H1 (cell line): ENCODE measurements around the gene HSPBAP1. TPM values are rescaled to one million over a fixed set of nuclear protein-coding genes. Genes with fewer than 3 reads are reported as not detected.

ENCODE experiments used
- CTCF ChIA-PET: fragments of 300-600 bp; sonication (Branson Sonifier 250); formaldehyde crosslinking; loops from one replicate; lab custom pipeline; 2021; ENCODE audit not compliant: partially characterized antibody; lab: Charles Lee
- POLR2A ChIA-PET: fragments of 300-600 bp; sonication (Branson Sonifier 250); formaldehyde crosslinking; loops from one replicate; lab custom pipeline; 2021; ENCODE audit warnings: inconsistent platforms; ENCODE audit not compliant: partially characterized antibody; lab: Charles Lee
- DNase-seq, 2 experiments: peaks; one replicate each; pipeline versions ENCODE4 v3.0.0 to v3.0.0-alpha.2; 2010 to 2022; ENCODE audit warnings: low spot score in 2 of 2, low read depth in 1 of 2, mixed read lengths in 1 of 2
- FAIRE-seq: peaks from 2 replicates; lab custom pipeline; 2011; peaks lifted over from hg19 to GRCh38; lab: Jason Lieb, UNC
- H2AFZ ChIP-seq: 2 replicates; pipeline ENCODE4 v1.8.1; 2012; ENCODE audit warnings: low read length, inconsistent platforms
- H2AK5ac ChIP-seq: 2 replicates; pipeline ENCODE4 v1.6.1; 2013; ENCODE audit warnings: low read depth, low read length
- H2BK120ac ChIP-seq: replicated peaks from 2 replicates; pipeline ENCODE3; 2013; ENCODE audit warnings: low read depth, low read length, inconsistent platforms
- H2BK12ac ChIP-seq: 2 replicates; pipeline ENCODE4 v1.6.1; 2013; ENCODE audit warnings: low read depth, low read length
- H2BK15ac ChIP-seq: 2 replicates; pipeline ENCODE4 v1.6.1; 2013; ENCODE audit warnings: low read length
- H2BK20ac ChIP-seq: 2 replicates; pipeline ENCODE4 v1.6.1; 2013; ENCODE audit warnings: low read length
- H2BK5ac ChIP-seq: 2 replicates; pipeline ENCODE4 v1.6.1; 2013; ENCODE audit warnings: low read depth, low read length
- H3K14ac ChIP-seq: 2 replicates; pipeline ENCODE4 v1.6.1; 2013; ENCODE audit warnings: inconsistent platforms; ENCODE audit not compliant: insufficient read length
- H3K18ac ChIP-seq: 2 replicates; pipeline ENCODE4 v1.6.1; 2013; ENCODE audit warnings: low read length; ENCODE audit errors: extremely low read depth
- H3K23ac ChIP-seq: 2 replicates; pipeline ENCODE4 v1.6.1; 2013; ENCODE audit warnings: inconsistent platforms; ENCODE audit not compliant: insufficient read length
- H3K23me2 ChIP-seq: 2 replicates; pipeline ENCODE4 v1.6.1; 2013; ENCODE audit warnings: low read depth, low read length
- H3K27ac ChIP-seq: 2 replicates; pipeline ENCODE4 v1.6.1; 2011; ENCODE audit warnings: low read depth, low read length, inconsistent platforms
- H3K27me3 ChIP-seq, 4 experiments: replicated peaks in 1 of 4; 1 replicate in 1 of 4; 2 replicates in 3 of 4; pipeline versions ENCODE4 v1.6.1 to v1.8.1; 2011 to 2013; ENCODE audit warnings: low read length in 3 of 4, mild to moderate bottlenecking in 3 of 4, inconsistent platforms in 2 of 4, mixed read lengths in 2 of 4, moderate library complexity in 1 of 4; ENCODE audit not compliant: control insufficient read depth in 3 of 4, insufficient read depth in 3 of 4; ENCODE audit errors: extremely low read depth in 1 of 4
- H3K36me3 ChIP-seq, 4 experiments: 2 replicates each; pipeline versions ENCODE4 v1.6.1 to v1.8.1; 2011 to 2013; ENCODE audit warnings: mild to moderate bottlenecking in 4 of 4, low read length in 3 of 4, moderate library complexity in 2 of 4, control low read depth in 1 of 4, inconsistent platforms in 1 of 4; ENCODE audit not compliant: insufficient read depth in 4 of 4, control insufficient read depth in 2 of 4
- H3K4ac ChIP-seq: replicated peaks from 2 replicates; pipeline ENCODE3; 2013; ENCODE audit warnings: low read length, low read depth, mixed read lengths, inconsistent platforms; ENCODE audit not compliant: insufficient read length
- H3K4me1 ChIP-seq, 4 experiments: replicated peaks in 1 of 4; 1 replicate in 1 of 4; 2 replicates in 3 of 4; pipeline versions ENCODE4 v1.6.1 to v1.8.1; 2011 to 2013; ENCODE audit warnings: low read length in 3 of 4, inconsistent platforms in 2 of 4, mixed read lengths in 1 of 4; ENCODE audit not compliant: insufficient read depth in 4 of 4, control insufficient read depth in 3 of 4
- H3K4me2 ChIP-seq, 2 experiments: 2 replicates each; pipeline versions ENCODE4 v1.6.1 to v1.8.1; 2011 to 2013; ENCODE audit warnings: low read depth in 2 of 2, low read length in 2 of 2, control low read depth in 1 of 2, inconsistent platforms in 1 of 2, mild to moderate bottlenecking in 1 of 2; ENCODE audit not compliant: insufficient read depth in 1 of 2
- H3K4me3 ChIP-seq, 4 experiments: fragments of 200-600, 300-600 bp in 1 of 4; sonication (generic), shearing (Covaris generic), sonication (Bioruptor Twin) in 1 of 4; 2 replicates each; pipeline versions ENCODE4 v1.5.1 to v1.8.1; 2011 to 2016; ENCODE audit warnings: low read length in 4 of 4, low read depth in 3 of 4, control low read depth in 2 of 4, inconsistent platforms in 2 of 4, mild to moderate bottlenecking in 2 of 4, mixed read lengths in 1 of 4, moderate library complexity in 1 of 4; ENCODE audit not compliant: insufficient read depth in 2 of 4; ENCODE audit errors: extremely low read depth in 1 of 4
- H3K56ac ChIP-seq: replicated peaks from 2 replicates; pipeline ENCODE3; 2013; ENCODE audit warnings: low read depth, mild to moderate bottlenecking, mixed read lengths, low read length, inconsistent platforms; ENCODE audit not compliant: insufficient read length
- H3K79me1 ChIP-seq: 2 replicates; pipeline ENCODE4 v1.6.1; 2013; ENCODE audit warnings: low read depth, low read length, control low read depth
- H3K79me2 ChIP-seq, 2 experiments: 2 replicates each; pipeline versions ENCODE4 v1.6.1 to v1.8.1; 2012 to 2013; ENCODE audit warnings: low read length in 2 of 2, mild to moderate bottlenecking in 2 of 2, inconsistent platforms in 1 of 2; ENCODE audit not compliant: insufficient read depth in 2 of 2, control insufficient read depth in 1 of 2
- H3K9ac ChIP-seq, 4 experiments: replicated peaks in 1 of 4; 1 replicate in 1 of 4; 2 replicates in 3 of 4; pipeline versions ENCODE4 v1.6.1 to v1.8.1; 2011 to 2013; ENCODE audit warnings: low read depth in 3 of 4, low read length in 3 of 4, control low read depth in 2 of 4, mild to moderate bottlenecking in 2 of 4, moderate library complexity in 2 of 4, inconsistent platforms in 1 of 4; ENCODE audit errors: extremely low read depth in 1 of 4
- H3K9me3 ChIP-seq, 2 experiments: 2 replicates each; pipeline versions ENCODE4 v1.6.1 to v1.8.1; 2012 to 2013; ENCODE audit warnings: mild to moderate bottlenecking in 2 of 2, moderate library complexity in 2 of 2, control low read depth in 1 of 2, inconsistent platforms in 1 of 2, low read depth in 1 of 2, low read length in 1 of 2, mixed read lengths in 1 of 2; ENCODE audit not compliant: insufficient read depth in 2 of 2
- H4K20me1 ChIP-seq, 2 experiments: replicated peaks in 1 of 2; 2 replicates each; pipeline versions ENCODE3 to v1.8.1; 2011 to 2013; ENCODE audit warnings: inconsistent platforms in 2 of 2, low read length in 2 of 2, mild to moderate bottlenecking in 1 of 2; ENCODE audit not compliant: insufficient read depth in 2 of 2, control insufficient read depth in 1 of 2
- H4K5ac ChIP-seq: 2 replicates; pipeline ENCODE4 v1.6.1; 2013; ENCODE audit warnings: low read length, low read depth, mixed read lengths, inconsistent platforms; ENCODE audit not compliant: insufficient read length
- H4K8ac ChIP-seq: 2 replicates; pipeline ENCODE4 v1.8.0; 2013; ENCODE audit warnings: mild to moderate bottlenecking, moderate library complexity, low read length, inconsistent platforms; ENCODE audit not compliant: insufficient read depth; ENCODE audit errors: extremely low read depth
- H4K91ac ChIP-seq: replicated peaks from 2 replicates; pipeline ENCODE3; 2013; ENCODE audit warnings: low read length, mixed read lengths, inconsistent platforms; ENCODE audit not compliant: insufficient read length
- NANOG ChIP-seq: IDR thresholded peaks from 2 replicates; pipeline ENCODE4 v1.6.1; 2011; ENCODE audit warnings: low read length, low read depth, mild to moderate bottlenecking, inconsistent platforms; ENCODE audit not compliant: insufficient read depth, poor library complexity, severe bottlenecking
- WGBS, 2 experiments: shearing (Covaris generic) in 1 of 2; methylation state at CpG; one replicate each; pipeline versions ENCODE4 v1.1.6 to v1.1.7; 2013 to 2015; ENCODE audit warnings: low lambda C conversion rate in 2 of 2, mixed read lengths in 2 of 2, inconsistent platforms in 1 of 2, low coverage in 1 of 2, missing lambda C conversion rate in 1 of 2; ENCODE audit not compliant: insufficient replicate concordance in 2 of 2, insufficient coverage in 1 of 2, insufficient read length in 1 of 2; ENCODE audit errors: extremely low coverage in 1 of 2, missing lambda C conversion rate in 1 of 2; 5-methylcytosine and 5-hydroxymethylcytosine counted together
- polyA plus RNA-seq, 7 experiments: library from polyadenylated mRNA; depleted of rRNA in 3 of 7; stranded (reverse) in 5 of 7; unstranded in 2 of 7; fragments of >200 nt in 5 of 7; fragments of 200-250 nt in 2 of 7; gene quantifications; 1 replicate in 5 of 7; 2 replicates in 1 of 7; 4 replicates in 1 of 7; pipeline versions ENCODE4 v1.2.1 to v1.2.3, GENCODE V29; 2011 to 2013; ENCODE audit warnings: missing spikeins in 2 of 7, mixed read lengths in 2 of 7
- total RNA-seq: library from RNA; stranded (reverse); fragmentation: NEBNext Ultra II Directional; extraction: Animal tissue kit (Norgen Biotek cat#: 25700); gene quantifications from 2 replicates; pipeline ENCODE4 v1.2.1, GENCODE V29; 2021

The HSPBAP1 gene
- total and polyA plus RNA-seq, 2 of the 8 experiments (the other 6 are each of a cell fraction or from before 2014, with no cell fraction given) = 7.5 to 8.3 TPM

DNA sequence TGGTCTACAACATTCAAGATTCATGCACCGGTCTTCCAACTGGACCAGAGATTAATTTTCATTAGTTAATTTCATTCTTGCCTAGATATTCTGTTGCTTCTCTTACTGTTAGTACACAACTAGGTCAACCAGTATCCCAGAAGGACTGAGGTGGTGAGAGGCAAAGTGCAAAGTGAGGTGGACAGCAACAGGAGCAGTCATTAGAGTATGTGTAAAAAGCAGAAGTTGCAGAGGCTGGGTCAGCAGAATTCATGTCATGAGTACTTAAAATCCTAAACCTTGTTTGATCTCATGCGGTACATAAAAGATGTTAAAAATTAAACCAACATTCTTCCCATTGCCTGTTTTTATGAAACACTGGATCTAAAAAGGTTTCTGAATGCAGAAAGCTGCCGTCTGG, 66.3 kb downstream of the HSPBAP1 start:
- no peak overlapping the region for H2BK12ac ChIP-seq
- no peaks in the 10 kb centered on the region for H3K27me3 ChIP-seq
- POLR2A ChIA-PET = no interaction called here
- H3K56ac ChIP-seq = no peak overlapping the region
- H2BK20ac ChIP-seq = no peak overlapping the region
- no peak overlapping the region for H3K14ac ChIP-seq
- H3K23me2 ChIP-seq = no peaks in the 10 kb centered on the region
- FAIRE-seq = no peak
- WGBS, 2 experiments = 94% methylated on average over 3 of the region's 3 CpGs; no CpG with 5 or more reads in 1 of the 2 experiments
- no peak overlapping the region for H3K18ac ChIP-seq
- H2AK5ac ChIP-seq = no peak overlapping the region
- H2BK5ac ChIP-seq = no peak overlapping the region
- CTCF ChIA-PET = no interaction called here
- H3K9me3 ChIP-seq = peaks cover 7 to 9% of the 10 kb centered on the region in 2 experiments; a peak in 3 of 4 replicates
- no peak for DNase-seq
- no peak overlapping the region for H3K9ac ChIP-seq
- H3K23ac ChIP-seq = no peak overlapping the region
- H3K4me1 ChIP-seq = peaks cover 0 to 2% (median 0%) of the 10 kb centered on the region in 4 experiments; a peak in 2 of 7 replicates
- no peak overlapping the region for H2AFZ ChIP-seq
- no peak overlapping the region for H3K4ac ChIP-seq
- H4K20me1 ChIP-seq = no peaks in the 10 kb centered on the region
- no peak overlapping the region for H3K27ac ChIP-seq
- H3K79me2 ChIP-seq = no peaks in the 10 kb centered on the region
- H3K36me3 ChIP-seq = peaks cover 0 to 8% (median 0%) of the 10 kb centered on the region in 4 experiments; a peak in 3 of 8 replicates
- H4K5ac ChIP-seq = no peak overlapping the region
- no peak overlapping the region for H4K91ac ChIP-seq
- no peak overlapping the region for H3K4me3 ChIP-seq
- H2BK120ac ChIP-seq = no peak overlapping the region
- no peaks in the 10 kb centered on the region for H3K79me1 ChIP-seq
- H3K4me2 ChIP-seq = no peak overlapping the region
- H4K8ac ChIP-seq = no peak overlapping the region
- H2BK15ac ChIP-seq = no peak overlapping the region
- no peak for TF ChIP-seq NANOG
